ENCODE results near the gene E2F6.

- TF ChIP-seq NR3C1 (CRISPR knock-in tag; conservative IDR thresholded peaks at IDR 0.05; ENCODE audit: low read depth) (no peak), USF1 (CRISPR knock-in tag; IDR thresholded peaks at IDR 0.05) (no peak), CTCF (IDR thresholded peaks at IDR 0.05) (no peak), JUN (CRISPR knock-in tag; IDR thresholded peaks at IDR 0.05) (no peak), ZNF317 (CRISPR knock-in tag; IDR thresholded peaks at IDR 0.05; ENCODE audit: borderline replicate concordance, low read depth) (no peak), TP53 (CRISPR knock-in tag; IDR thresholded peaks at IDR 0.05) (no peak), USF2 (CRISPR knock-in tag; IDR thresholded peaks at IDR 0.05) (no peak), CBFB (CRISPR knock-in tag; IDR thresholded peaks at IDR 0.05; ENCODE audit: low read depth) (no peak), FOXP4 (CRISPR knock-in tag; IDR thresholded peaks at IDR 0.05) (no peak), CREB1 (CRISPR knock-in tag; IDR thresholded peaks at IDR 0.05) (no peak), NFE2L1 (CRISPR knock-in tag; IDR thresholded peaks at IDR 0.05) (no peak), ATF6 (CRISPR knock-in tag; IDR thresholded peaks at IDR 0.05) (no peak), ZNF512 (CRISPR knock-in tag; IDR thresholded peaks at IDR 0.05; ENCODE audit: borderline replicate concordance) (no peak)
Observed at GRCh38 chr2:11480859-11481258, 14.9 kb upstream of the E2F6 start.
